H1 (cell line): ENCODE data around the gene NBEA. TPM values are rescaled to one million over a fixed set of nuclear protein-coding genes. Genes with fewer than 3 reads are reported as not detected.

Experiments used
- CTBP2 ChIP-seq: IDR thresholded peaks from 2 replicates; pipeline ENCODE4 v1.7.0; 2011; ENCODE audit warnings: borderline replicate concordance, mild to moderate bottlenecking, moderate library complexity, mixed read lengths, low read length; ENCODE audit not compliant: insufficient read depth, insufficient read length
- SAP30 ChIP-seq: fragments of 300-600 bp; sonication (generic); IDR thresholded peaks from 2 replicates; pipeline ENCODE4 v1.7.1; 2012; ENCODE audit warnings: low read length, moderate library complexity, mild to moderate bottlenecking, inconsistent platforms; ENCODE audit not compliant: insufficient read depth, insufficient replicate concordance
- polyA plus RNA-seq, 7 experiments: library from polyadenylated mRNA; depleted of rRNA in 3 of 7; stranded (reverse) in 5 of 7; unstranded in 2 of 7; fragments of >200 nt in 5 of 7; fragments of 200-250 nt in 2 of 7; gene quantifications; 1 replicate in 5 of 7; 2 replicates in 1 of 7; 4 replicates in 1 of 7; pipeline versions ENCODE4 v1.2.1 to v1.2.3, GENCODE V29; 2011 to 2013; ENCODE audit warnings: missing spikeins in 2 of 7, mixed read lengths in 2 of 7
- total RNA-seq: library from RNA; stranded (reverse); fragmentation: NEBNext Ultra II Directional; extraction: Animal tissue kit (Norgen Biotek cat#: 25700); gene quantifications from 2 replicates; pipeline ENCODE4 v1.2.1, GENCODE V29; 2021

NBEA gene
- total and polyA plus RNA-seq, 2 of the 8 experiments (the other 6 are each of a cell fraction or from before 2014, with no cell fraction given), result 14.2 to 21.5 TPM

DNA sequence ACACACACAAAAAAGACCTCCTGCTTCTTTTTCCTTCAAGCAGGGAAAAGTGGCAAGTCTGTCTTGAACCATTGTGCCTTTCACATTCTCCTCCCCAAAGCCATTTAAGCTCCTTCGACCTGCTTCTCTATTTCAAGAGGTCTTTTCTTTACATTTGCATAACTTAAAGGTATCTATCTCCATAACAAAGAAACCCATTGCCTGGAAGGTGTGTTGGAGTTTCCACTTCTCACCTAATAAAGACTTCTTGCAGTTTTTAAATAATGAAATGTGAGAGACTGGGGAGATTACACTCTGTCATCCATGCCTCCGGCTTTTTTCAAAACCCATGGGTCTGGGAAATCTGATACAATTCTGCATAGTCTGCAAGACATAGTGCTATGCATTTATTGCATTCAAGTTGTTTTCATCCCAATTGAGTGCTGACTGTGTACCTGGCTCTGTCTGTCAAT is 41.8 kb upstream of the NBEA start (continued):
- TF ChIP-seq CTBP2 (no peak), SAP30 (no peak)
